ENCODE measurements around the gene BTK. TPM values are rescaled to one million over a fixed set of nuclear protein-coding genes. Genes with fewer than 3 reads are reported as not detected.
A peak's percentile ranks its signal among the peaks of the same experiment; 100 is the strongest.

The BTK gene
- total RNA-seq, 1 donor from 2014 or later, result 8.2 TPM

GRCh38 chrX:101393530-101394305, 7.7 kb upstream of the BTK start:
- DNase-seq (ENCODE audit: low spot score), result no peak

DNA sequence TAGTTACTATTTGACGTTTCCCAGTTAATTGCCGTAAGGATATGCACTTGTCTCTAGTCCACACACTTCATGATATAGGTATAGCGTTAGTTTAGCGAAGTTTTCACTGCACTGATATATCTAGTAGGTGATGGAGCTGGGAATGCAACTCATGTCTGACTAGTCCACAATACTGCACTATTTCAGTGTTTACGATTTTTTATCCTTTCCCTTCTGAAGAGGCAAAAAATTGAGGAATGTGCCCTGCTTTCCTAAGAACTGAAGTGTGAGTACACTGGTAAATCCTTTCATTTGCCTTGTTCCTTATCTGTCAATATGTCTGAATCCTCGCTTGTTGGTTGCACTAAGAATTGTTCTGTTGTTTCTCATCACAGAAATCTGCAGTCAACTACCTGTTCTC, 5.8 kb upstream of the BTK start:
- no peak for DNase-seq (ENCODE audit: low spot score)

- DNase-seq (ENCODE audit: low spot score), result peak; percentile 84
Observed at GRCh38 chrX:101390664-101391525, 4.9 kb upstream of the BTK start, which contains the start of gene RPL36A. Gene RPL36A, plus strand, starts transcription at chrX:101391011. Its CDS starts 33 bp downstream, at chrX:101391044.

DNA sequence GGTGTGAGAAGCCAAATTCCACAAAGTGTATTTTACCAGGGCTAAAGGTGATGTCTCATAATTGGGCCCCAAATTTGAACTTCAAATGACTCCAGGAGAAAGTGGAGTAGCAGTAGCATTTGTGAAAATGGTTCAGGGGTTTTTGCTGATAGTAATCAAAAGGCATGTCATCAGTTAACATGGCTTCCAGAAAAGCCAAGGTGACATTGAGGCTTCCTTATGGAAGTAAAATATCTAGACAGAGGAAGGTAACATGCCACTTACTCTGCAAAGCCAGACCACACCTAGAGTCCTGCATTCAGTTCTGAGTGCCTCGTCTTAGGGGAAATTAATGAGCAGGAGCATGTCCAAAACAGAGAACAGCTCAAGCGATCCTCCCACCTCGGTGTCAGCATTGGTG, 2.6 kb upstream of the BTK start:
- no peak for DNase-seq (ENCODE audit: low spot score)

- DNase-seq (ENCODE audit: low spot score), result no peak
Observed at GRCh38 chrX:101386542-101386885, 523 bp upstream of the BTK start.

GRCh38 chrX:101385026-101385684, 836 bp downstream of the BTK start:
- DNase-seq (ENCODE audit: low spot score), result no peak

DNA sequence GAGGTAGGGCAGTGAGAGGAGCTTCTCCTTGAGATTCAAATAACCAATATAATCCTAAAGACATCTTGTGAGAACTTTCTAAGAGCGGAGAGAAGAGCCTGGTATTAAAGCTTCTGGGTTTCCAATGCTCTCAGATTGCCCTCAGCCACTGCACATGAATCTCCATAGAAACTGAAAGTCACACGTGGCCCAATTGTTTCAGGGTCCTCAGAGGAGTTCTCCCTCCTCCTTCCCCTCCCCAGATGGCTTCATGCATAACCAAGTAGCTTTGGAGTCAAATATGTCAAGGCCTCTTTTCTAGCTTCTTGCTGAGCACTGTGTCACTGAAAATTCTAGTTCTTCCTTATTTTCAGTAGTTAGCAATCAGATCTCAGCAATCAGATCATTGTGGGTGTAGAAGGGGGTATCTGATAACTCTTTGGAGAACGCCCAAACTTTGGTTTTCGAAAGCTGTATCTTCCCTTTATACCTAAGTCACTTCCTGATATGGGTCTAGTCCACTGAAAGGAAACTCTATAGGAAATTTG, 2.2 kb downstream of the BTK start:
- no peak for DNase-seq (ENCODE audit: low spot score)

DNA sequence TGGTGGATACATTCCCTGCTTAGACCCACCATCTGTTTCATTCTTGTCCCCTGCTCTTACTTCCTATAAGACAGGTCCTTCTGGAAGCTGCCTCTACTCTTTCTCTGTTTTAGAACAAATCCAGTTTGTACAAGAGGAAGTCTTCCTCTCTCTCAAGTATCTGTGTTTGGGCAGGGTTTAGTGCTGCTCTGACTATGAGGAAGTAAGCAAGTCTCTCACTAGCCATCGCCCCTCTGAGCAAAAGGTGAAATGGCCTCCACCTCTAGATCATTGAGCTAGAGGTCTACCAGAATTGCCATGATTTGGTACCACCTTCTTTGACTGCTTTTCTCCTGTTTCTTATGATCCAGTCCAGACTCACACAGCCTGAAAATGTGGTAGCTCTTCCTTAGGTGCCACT, 8.4 kb downstream of the BTK start:
- no peak for DNase-seq (ENCODE audit: low spot score)

DNA sequence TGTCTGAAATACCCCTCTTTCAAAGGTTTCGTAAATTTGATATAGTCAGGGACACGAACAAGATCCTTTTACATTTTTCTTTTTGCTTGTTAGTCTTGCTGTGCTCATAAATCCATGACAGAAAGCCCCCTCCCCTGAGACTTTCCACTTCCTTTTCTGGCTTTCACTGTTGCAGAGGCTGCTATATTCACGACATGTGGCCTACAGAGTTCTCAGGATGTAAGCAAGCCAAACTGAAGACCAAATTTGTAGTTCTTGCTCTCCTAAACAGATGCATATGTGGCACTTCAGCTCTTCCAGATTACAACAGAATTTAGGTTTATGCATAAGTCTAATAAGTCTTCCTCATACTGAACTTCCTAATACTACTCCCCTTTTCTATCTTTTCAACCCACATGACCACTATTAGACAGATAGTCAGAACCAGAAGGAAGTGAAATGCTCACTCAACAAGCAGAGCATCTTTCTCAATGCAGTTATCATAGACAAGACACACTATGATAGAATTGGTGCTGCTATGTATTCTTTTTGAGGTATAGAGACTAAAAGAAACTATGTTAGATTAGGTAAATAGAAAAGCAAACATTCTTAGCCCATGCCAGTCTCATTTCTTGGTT, 15.0 kb downstream of the BTK start:
- DNase-seq (ENCODE audit: low spot score), result no peak

DNA sequence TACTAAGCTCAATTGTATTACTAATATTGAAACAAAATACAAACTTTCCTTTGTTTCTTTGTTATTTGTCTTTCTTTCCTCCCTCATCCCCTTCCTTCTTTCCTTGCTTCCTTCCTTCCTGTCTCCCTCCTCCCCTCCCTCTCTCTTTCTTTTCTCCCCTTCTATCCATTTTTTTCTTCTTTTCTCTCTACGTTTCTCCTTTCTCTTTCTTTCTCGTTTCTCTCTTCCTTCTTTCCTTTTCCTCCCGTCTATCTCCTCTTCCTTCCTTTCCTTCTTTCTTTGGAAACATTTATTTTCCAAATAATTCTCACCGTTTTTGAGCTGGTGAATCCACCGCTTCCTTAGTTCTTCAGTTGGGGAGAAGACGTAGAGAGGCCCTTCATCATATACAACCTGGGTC, 16.3 kb downstream of the BTK start:
- no peak for DNase-seq (ENCODE audit: low spot score)

GRCh38 chrX:101368800-101369199, 17.2 kb downstream of the BTK start:
- no peak for DNase-seq (ENCODE audit: low spot score)

GRCh38 chrX:101365301-101365795, 20.6 kb downstream of the BTK start:
- no peak for DNase-seq (ENCODE audit: low spot score)

GRCh38 chrX:101362757-101363156, 23.2 kb downstream of the BTK start:
- DNase-seq (ENCODE audit: low spot score), result no peak

DNA sequence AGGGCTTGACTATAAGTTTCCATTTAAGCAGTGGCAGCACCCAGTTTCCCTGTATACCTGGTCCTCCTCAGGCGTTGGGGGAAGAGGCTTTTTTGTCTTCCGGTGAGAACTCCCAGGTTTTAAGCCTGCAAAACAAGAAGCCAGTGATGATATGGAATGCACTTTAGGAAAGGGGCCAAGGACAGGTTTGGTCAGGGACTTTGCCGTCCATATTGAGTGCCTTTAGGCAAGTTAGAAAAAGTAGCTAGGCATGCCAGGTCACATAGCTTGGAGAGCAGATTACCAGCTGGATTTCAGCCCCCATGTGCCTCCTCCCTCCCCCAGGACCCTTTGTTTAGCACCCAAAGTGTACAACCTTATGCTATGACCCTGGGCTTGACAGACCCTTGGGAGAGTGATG, 23.9 kb downstream of the BTK start:
- DNase-seq (ENCODE audit: low spot score), result no peak

- no peak for DNase-seq (ENCODE audit: low spot score)
Observed at GRCh38 chrX:101360390-101360789, 25.6 kb downstream of the BTK start.

- DNase-seq (ENCODE audit: low spot score), result no peak
Observed at GRCh38 chrX:101359966-101360365, 26.0 kb downstream of the BTK start.

DNA sequence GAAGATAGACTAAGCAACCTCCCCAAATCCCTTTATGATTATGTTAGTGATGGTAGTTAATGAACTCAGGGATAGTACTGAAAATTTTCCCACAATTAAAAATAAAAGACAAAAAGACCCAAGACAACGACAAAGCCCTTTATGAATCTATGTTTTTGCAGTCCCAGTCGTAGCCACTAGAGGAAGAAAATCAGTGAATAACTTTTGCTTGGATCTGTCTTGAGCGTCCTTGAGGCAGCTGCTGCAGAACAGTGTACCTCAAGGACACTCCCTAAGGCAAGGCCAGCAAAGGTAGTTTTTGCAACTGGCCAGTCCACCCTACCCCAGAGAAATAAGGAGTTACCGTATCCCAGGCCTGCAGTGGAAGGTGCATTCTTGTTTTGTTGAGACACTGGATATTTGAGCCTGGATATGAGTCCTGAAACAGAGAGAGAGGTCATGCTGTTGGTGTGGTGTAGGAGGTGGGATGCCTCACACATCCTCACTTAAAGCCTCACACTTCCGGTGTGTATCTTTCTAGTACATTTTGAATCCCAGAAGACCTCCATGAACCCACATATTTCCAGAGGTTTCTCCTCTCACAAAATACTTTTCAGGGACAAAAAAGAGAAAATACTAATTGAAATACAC, 28.7 kb downstream of the BTK start:
- DNase-seq (ENCODE audit: low spot score), result no peak

DNA sequence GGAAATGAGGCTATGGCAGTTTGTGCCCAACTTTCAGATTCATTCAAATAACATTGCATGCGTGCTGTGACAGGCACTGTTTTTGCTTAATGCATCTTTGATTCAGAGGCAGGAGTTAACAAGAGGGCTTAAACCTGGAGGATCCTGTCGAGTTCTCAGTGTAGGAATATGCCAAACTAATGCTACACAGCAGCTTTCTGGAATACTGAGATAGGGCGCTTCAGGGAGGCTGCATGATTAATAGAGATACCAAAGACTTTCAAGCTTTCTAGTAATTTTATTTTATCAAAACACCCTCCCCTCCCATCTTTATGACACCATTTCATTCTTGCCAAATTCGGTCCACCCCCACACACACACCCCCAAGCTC, 36.8 kb downstream of the BTK start:
- no peak for DNase-seq (ENCODE audit: low spot score)

- peak; percentile 77 for DNase-seq (ENCODE audit: low spot score)
Observed at GRCh38 chrX:101348452-101349192, 37.4 kb downstream of the BTK start, which contains the start of gene TIMM8A. Gene TIMM8A, minus strand, starts transcription at chrX:101348742. Its CDS starts 78 bp downstream, at chrX:101348664.

DNA sequence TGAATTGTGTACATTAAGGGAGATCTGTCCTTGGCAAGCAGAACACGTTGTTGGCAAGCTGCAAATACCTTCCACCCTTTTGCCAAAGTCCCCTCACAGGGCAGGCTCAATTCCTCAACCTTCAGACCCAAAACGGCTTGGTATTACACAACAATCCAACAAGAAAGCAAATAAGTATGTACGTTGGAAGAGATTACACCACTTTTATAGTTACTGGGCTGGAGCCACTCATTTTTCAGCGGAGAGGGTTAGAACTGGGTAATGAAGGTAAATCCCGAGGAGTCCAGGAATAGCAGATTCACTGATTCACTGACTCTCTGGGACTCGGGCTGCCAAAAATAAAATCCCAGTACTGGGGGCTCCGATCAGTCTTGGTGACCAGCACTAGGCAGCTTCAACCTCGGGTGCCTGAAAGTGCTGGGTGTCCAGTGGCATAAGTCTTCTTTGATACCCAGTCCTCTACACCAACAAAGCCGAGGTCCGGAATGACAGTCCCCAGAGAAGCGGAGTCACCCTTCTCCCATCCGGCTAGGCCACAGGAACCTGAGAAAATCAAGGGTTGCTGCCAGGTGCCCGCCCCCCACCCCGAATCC, 38.0 kb downstream of the BTK start:
- no peak for DNase-seq (ENCODE audit: low spot score)

Data from mucosa of gallbladder (tissue), 1 donor.